GM12878 (cell line): ENCODE data around the gene ETV7. TPM values are rescaled to one million over a fixed set of nuclear protein-coding genes. Genes with fewer than 3 reads are reported as not detected.

Experiments used
- ATAC-seq: fragments of 200-7000 bp; cut with Tn5 transposase; 3 replicates; pipeline ENCODE4 v1.9.1; 2020; ENCODE audit warnings: mild to moderate bottlenecking, moderate library complexity
- BruUV-seq: library from RNA; stranded (reverse); fragments of 400-500 nt; replicated peaks from 2 replicates; lab custom pipeline; 2021; lab: Mats Ljungman, UMichigan
- CTCF ChIA-PET: fragments of 300-600 bp; sonication (Branson Sonifier 250); formaldehyde crosslinking; extraction: SDS; loops from one replicate; lab custom pipeline; 2021; ENCODE audit warnings: inconsistent platforms; lab: Yijun Ruan, JAX
- POLR2A ChIA-PET: fragments of 350-600 bp; formaldehyde crosslinking; extraction: SDS; loops from one replicate; lab custom pipeline; 2021; ENCODE audit warnings: inconsistent platforms; lab: Charles Lee
- RAD21 ChIA-PET: fragments of 300-600 bp; sonication (Branson Sonifier 250); formaldehyde crosslinking; loops from one replicate; lab custom pipeline; 2023; ENCODE audit warnings: antibody characterized with exemption; ENCODE audit not compliant: unreplicated experiment; lab: Charles Lee
- SMC1A ChIA-PET: fragments of 300-600 bp; sonication (Branson Sonifier 250); formaldehyde crosslinking; loops from one replicate; lab custom pipeline; 2023; ENCODE audit not compliant: unreplicated experiment, uncharacterized antibody; lab: Charles Lee
- DNase-seq: peaks from one replicate; pipeline ENCODE4 v3.0.0-alpha.2; 2011; ENCODE audit warnings: low read depth, low spot score
- FAIRE-seq: peaks from 3 replicates; lab custom pipeline; 2011; peaks lifted over from hg19 to GRCh38; lab: Jason Lieb, UNC
- H2AFZ ChIP-seq: 2 replicates; pipeline ENCODE4 v1.6.0; 2011; ENCODE audit warnings: low read depth, low read length, control low read depth; ENCODE audit not compliant: control insufficient read depth
- H3K27ac ChIP-seq: 2 replicates; pipeline ENCODE4 v1.5.1; 2011; ENCODE audit warnings: control low read depth; ENCODE audit not compliant: control insufficient read depth, insufficient read depth
- H3K27me3 ChIP-seq, 2 experiments: replicated peaks in 1 of 2; 2 replicates each; pipeline versions ENCODE4 v1.6.0 to v1.6.1; 2011; ENCODE audit warnings: low read length in 1 of 2; ENCODE audit not compliant: control insufficient read depth in 2 of 2, insufficient read depth in 2 of 2
- H3K36me3 ChIP-seq, 2 experiments: 2 replicates each; pipeline ENCODE4 v1.5.1; 2011; ENCODE audit warnings: low read length in 1 of 2; ENCODE audit not compliant: control insufficient read depth in 2 of 2, insufficient read depth in 2 of 2
- H3K4me1 ChIP-seq: 2 replicates; pipeline ENCODE4 v1.6.1; 2011; ENCODE audit warnings: mild to moderate bottlenecking, low read length, moderate library complexity, mixed read lengths; ENCODE audit not compliant: control insufficient read depth, insufficient read depth
- H3K4me2 ChIP-seq: 2 replicates; pipeline ENCODE4 v1.6.0; 2011; ENCODE audit warnings: control low read depth; ENCODE audit not compliant: control insufficient read depth, insufficient read depth
- H3K4me3 ChIP-seq: fragments of 200-600 bp; sonication (generic); 2 replicates; pipeline ENCODE4 v1.5.1; 2016
- H3K79me2 ChIP-seq: 2 replicates; pipeline ENCODE4 v1.6.0; 2011; ENCODE audit warnings: low read length; ENCODE audit not compliant: control insufficient read depth, insufficient read depth
- H3K9ac ChIP-seq: 2 replicates; pipeline ENCODE4 v1.8.0; 2011; ENCODE audit warnings: low read length, control low read depth, mixed read lengths; ENCODE audit not compliant: control insufficient read depth, insufficient read depth
- H3K9me3 ChIP-seq: replicated peaks from 3 replicates; pipeline ENCODE4 v1.5.1; 2011; ENCODE audit warnings: mild to moderate bottlenecking, low read length; ENCODE audit not compliant: control insufficient read depth, insufficient read depth
- H4K20me1 ChIP-seq: 2 replicates; pipeline ENCODE4 v1.6.0; 2011; ENCODE audit not compliant: control insufficient read depth, insufficient read depth
- BHLHE40 ChIP-seq, 2 experiments: fragments of 450-650 bp in 1 of 2; IDR thresholded peaks; 2 replicates each; pipeline ENCODE4 v1.6.1; 2011 to 2017; ENCODE audit warnings: low read depth in 2 of 2, borderline replicate concordance in 1 of 2, improper control_type of control experiment in 1 of 2, low read length in 1 of 2, mild to moderate bottlenecking in 1 of 2
- DPF2 ChIP-seq: fragments of 450-650 bp; IDR thresholded peaks from 2 replicates; pipeline ENCODE4 v1.6.1; 2017; ENCODE audit warnings: mild to moderate bottlenecking
- ESRRA ChIP-seq: IDR thresholded peaks from 2 replicates; pipeline ENCODE4 v1.6.1; 2012; ENCODE audit warnings: mild to moderate bottlenecking, low read length, improper control_type of control experiment
- KLF5 ChIP-seq: fragments of 450-650 bp; IDR thresholded peaks from 2 replicates; pipeline ENCODE4 v1.6.1; 2014; ENCODE audit warnings: mild to moderate bottlenecking; ENCODE audit not compliant: partially characterized antibody
- LARP7 ChIP-seq: fragments of 450-650 bp; IDR thresholded peaks from 2 replicates; pipeline ENCODE4 v1.6.1; 2017; ENCODE audit warnings: mild to moderate bottlenecking
- POLR2AphosphoS5 ChIP-seq: IDR thresholded peaks from 2 replicates; pipeline ENCODE4 v1.6.1; 2011; ENCODE audit warnings: mild to moderate bottlenecking, low read length, inconsistent platforms
- STAT3 ChIP-seq: IDR thresholded peaks from 2 replicates; pipeline ENCODE4 v1.6.1; 2011; ENCODE audit warnings: low read depth, low read length, improper control_type of control experiment
- WGBS: methylation state at CpG from one replicate; pipeline ENCODE4 v1.1.6; 2016; ENCODE audit warnings: low lambda C conversion rate; ENCODE audit not compliant: insufficient replicate concordance, insufficient coverage; ENCODE audit errors: missing lambda C conversion rate; 5-methylcytosine and 5-hydroxymethylcytosine counted together
- in situ Hi-C: fragments of 300-500 bp; cut with MboI; formaldehyde crosslinking; loops from 9 replicates; pipeline ENCODE4 v1.14.3; 2018; ENCODE audit warnings: mixed read lengths
- intact Hi-C: fragments of 100-400 bp; cut with micrococcal nuclease; formaldehyde crosslinking; loops from one replicate; pipeline ENCODE4 v1.14.2; 2022; ENCODE audit not compliant: unreplicated experiment
- polyA plus RNA-seq, 11 experiments: library from polyadenylated mRNA; depleted of rRNA in 4 of 11; unstranded in 6 of 11; stranded (reverse) in 5 of 11; fragments of >200 nt; fragmentation: Nextera tagmentation in 4 of 11; fragmentation: Illumina TruSeq in 1 of 11; extraction: Ambion mirVana in 4 of 11; extraction: Trizol in 1 of 11; gene quantifications; 1 replicate in 1 of 11; 2 replicates in 10 of 11; pipeline versions ENCODE4 v1.2.1 to v1.2.3, GENCODE V29; 2011 to 2016; ENCODE audit warnings: inconsistent platforms in 2 of 11, missing spikeins in 2 of 11, low read depth in 1 of 11
- total RNA-seq, 4 experiments: library from RNA; depleted of rRNA in 3 of 4; stranded (reverse); fragments of >200 nt in 3 of 4; fragmentation: Illumina TruSeq in 1 of 4; extraction: Trizol in 1 of 4; gene quantifications; 2 replicates each; pipeline versions ENCODE4 v1.2.1 to v1.2.3, GENCODE V29; 2013 to 2021
- TF ChIP-seq, protein P1 (sequence below): IDR thresholded peaks from 2 replicates; pipeline ENCODE4 v1.6.1; 2012; ENCODE audit warnings: low read length, inconsistent platforms

ETV7 gene
- total and polyA plus RNA-seq, 10 of the 15 experiments (the other 5 are each of a cell fraction or from before 2014, with no cell fraction given): 0.04 to 1.8 (median 1.3) TPM

DNA sequence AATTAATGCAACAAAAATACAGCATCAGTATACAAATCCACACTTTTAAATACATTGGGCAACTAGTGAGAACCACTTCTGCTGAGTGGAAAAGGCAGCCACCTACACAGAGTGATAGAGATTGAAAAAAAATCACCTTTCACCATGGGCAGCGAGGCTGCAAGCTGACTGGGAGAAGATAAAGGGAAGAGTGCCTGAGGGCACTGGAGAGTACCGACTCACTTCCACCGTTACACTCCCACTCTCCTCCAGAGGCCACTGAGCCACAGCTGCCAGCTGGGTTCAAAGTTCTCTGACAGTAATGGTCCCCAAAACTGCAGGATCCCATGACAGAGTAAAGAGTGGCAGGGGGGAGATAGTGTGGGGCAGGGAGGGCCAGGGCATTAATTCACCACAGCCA, 31.1 kb upstream of the ETV7 start:
- Histone ChIP-seq H2AFZ (no peak overlapping the region), H3K4me2 (no peak overlapping the region), H3K79me2 (no peaks in the 10 kb centered on the region), H3K9ac (no peak overlapping the region), H3K36me3 (no peaks in the 10 kb centered on the region), H3K27me3 (no peaks in the 10 kb centered on the region), H3K27ac (no peak overlapping the region), H4K20me1 (no peaks in the 10 kb centered on the region), H3K9me3 (peaks cover 1% of the 10 kb centered on the region; the same call in 1 of the 3 replicates), H3K4me1 (peaks cover 4% of the 10 kb centered on the region), H3K4me3 (no peak overlapping the region)
- no peak for FAIRE-seq
- SMC1A ChIA-PET: no interaction called here
- in situ Hi-C loops (no loop called here), intact Hi-C loops (no loop called here)
- TF ChIP-seq KLF5: no peak
- no peak for TF ChIP-seq DPF2
- no peak for TF ChIP-seq BHLHE40 (IDR thresholded peaks at IDR 0.05; ENCODE audit: borderline replicate concordance in 1 of 2, low read depth in 2 of 2, low read length in 1 of 2)
- TF ChIP-seq POLR2AphosphoS5: no peak
- no peak for TF ChIP-seq LARP7
- TF ChIP-seq STAT3: no peak
- no peak for TF ChIP-seq ESRRA
- TF ChIP-seq, protein P1, sequence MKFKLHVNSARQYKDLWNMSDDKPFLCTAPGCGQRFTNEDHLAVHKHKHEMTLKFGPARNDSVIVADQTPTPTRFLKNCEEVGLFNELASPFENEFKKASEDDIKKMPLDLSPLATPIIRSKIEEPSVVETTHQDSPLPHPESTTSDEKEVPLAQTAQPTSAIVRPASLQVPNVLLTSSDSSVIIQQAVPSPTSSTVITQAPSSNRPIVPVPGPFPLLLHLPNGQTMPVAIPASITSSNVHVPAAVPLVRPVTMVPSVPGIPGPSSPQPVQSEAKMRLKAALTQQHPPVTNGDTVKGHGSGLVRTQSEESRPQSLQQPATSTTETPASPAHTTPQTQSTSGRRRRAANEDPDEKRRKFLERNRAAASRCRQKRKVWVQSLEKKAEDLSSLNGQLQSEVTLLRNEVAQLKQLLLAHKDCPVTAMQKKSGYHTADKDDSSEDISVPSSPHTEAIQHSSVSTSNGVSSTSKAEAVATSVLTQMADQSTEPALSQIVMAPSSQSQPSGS: no peak
- BruUV-seq: no TSS peak
- CTCF ChIA-PET: interaction anchor here (0.8 to 1.4 kb wide), 3 partner anchors 12 to 116 kb away, joined by 3 to 4 read pairs (median 4); no protein-coding TSS in a partner anchor
- no peak for DNase-seq
- no peak for ATAC-seq
- WGBS: 61% methylated on average over 3 of the region's 3 CpGs
- POLR2A ChIA-PET: interaction anchor here (0.7 kb wide), 1 partner anchor 141 kb away, joined by 3 read pairs; no protein-coding TSS in a partner anchor
- RAD21 ChIA-PET: no interaction called here
